Activated CD8-positive, alpha-beta T cell treated with anti-CD3 and anti-CD28 coated beads, Interleukin-2, amount 10 ng/mL, durations not matched to agents 7 days and 5 days (primary cell): ENCODE results near the gene ME1. TPM values are rescaled to one million over a fixed set of nuclear protein-coding genes. Genes with fewer than 3 reads are reported as not detected.

ENCODE experiments used
- ATAC-seq: fragments of 150-1000 bp; cut with Tn5 transposase; one replicate; pipeline ENCODE4 v1.10.0; 2021; ENCODE audit warnings: moderate library complexity
- CTCF ChIA-PET: fragments of 350-600 bp; sonication (Branson Sonifier 250); formaldehyde crosslinking; loops from one replicate; lab custom pipeline; 2021; ENCODE audit warnings: antibody characterized with exemption; lab: Charles Lee
- POLR2A ChIA-PET: fragments of 350-600 bp; sonication (Branson Sonifier 250); formaldehyde crosslinking; loops from one replicate; lab custom pipeline; 2021; ENCODE audit warnings: antibody characterized with exemption; lab: Charles Lee
- DNase-seq: peaks from one replicate; pipeline ENCODE4 v3.0.0-alpha.2; 2020
- H3K27ac Mint-ChIP-seq: one replicate; pipeline ENCODE4 v1.8.0; 2021; ENCODE audit warnings: mild to moderate bottlenecking, mixed read lengths
- H3K27me3 Mint-ChIP-seq: one replicate; pipeline ENCODE4 v1.8.0; 2021; ENCODE audit warnings: low read depth, mixed read lengths
- H3K36me3 Mint-ChIP-seq: one replicate; pipeline ENCODE4 v1.8.0; 2021; ENCODE audit warnings: low read depth, mixed read lengths
- H3K4me1 Mint-ChIP-seq: one replicate; pipeline ENCODE4 v1.8.0; 2021; ENCODE audit warnings: low read depth, mixed read lengths
- H3K4me3 Mint-ChIP-seq: one replicate; pipeline ENCODE4 v1.8.0; 2021; ENCODE audit warnings: mild to moderate bottlenecking, mixed read lengths
- H3K9me3 Mint-ChIP-seq: one replicate; pipeline ENCODE4 v1.8.0; 2022; ENCODE audit warnings: mixed read lengths; ENCODE audit not compliant: insufficient read depth
- total RNA-seq, 2 experiments: library from RNA; stranded (reverse); gene quantifications; one replicate each; pipeline ENCODE4 v1.2.3, GENCODE V29; 2021

The ME1 gene
- total RNA-seq, result under 1 TPM in 1 of 2 experiments, not detected in 1; 0.08 TPM

GRCh38 chr6:83430611-83431544 is at the start of gene ME1:
Gene ME1, minus strand, starts transcription at chr6:83431051. Its CDS starts 97 bp downstream, at chr6:83430954.
- Mint-ChIP-seq H3K4me1 (no peaks in the 10 kb centered on the region), H3K36me3 (no peaks in the 10 kb centered on the region), H3K4me3 (no peak within 1 kb of the TSS), H3K27me3 (peaks cover 13% of the 10 kb centered on the region), H3K9me3 (no peaks in the 10 kb centered on the region), H3K27ac (no peak within 1 kb of the TSS)
- CTCF ChIA-PET, result no interaction called here
- ATAC-seq (peak; percentile 69), DNase-seq (peak; percentile 21)
- POLR2A ChIA-PET, result no interaction called here

- CTCF ChIA-PET, result no interaction called here
- no peaks in the 10 kb centered on the region for H3K9me3 Mint-ChIP-seq
- no peak overlapping the region for H3K27ac Mint-ChIP-seq
- H3K4me3 Mint-ChIP-seq, result no peak overlapping the region
- no peaks in the 10 kb centered on the region for H3K36me3 Mint-ChIP-seq
- no peak for ATAC-seq
- DNase-seq, result no peak
- POLR2A ChIA-PET, result no interaction called here
- H3K27me3 Mint-ChIP-seq, result no peaks in the 10 kb centered on the region
- no peaks in the 10 kb centered on the region for H3K4me1 Mint-ChIP-seq
Observed at GRCh38 chr6:83480470-83480869, 49.6 kb upstream of the ME1 start.

GRCh38 chr6:83479389-83479788 is 48.5 kb upstream of the ME1 start:
- Mint-ChIP-seq H3K27me3 (no peaks in the 10 kb centered on the region), H3K27ac (no peak overlapping the region), H3K4me1 (no peaks in the 10 kb centered on the region), H3K9me3 (no peaks in the 10 kb centered on the region), H3K36me3 (no peaks in the 10 kb centered on the region), H3K4me3 (no peak overlapping the region)
- ChIA-PET POLR2A (no interaction called here), CTCF (no interaction called here)
- DNase-seq (no peak), ATAC-seq (no peak)

DNA sequence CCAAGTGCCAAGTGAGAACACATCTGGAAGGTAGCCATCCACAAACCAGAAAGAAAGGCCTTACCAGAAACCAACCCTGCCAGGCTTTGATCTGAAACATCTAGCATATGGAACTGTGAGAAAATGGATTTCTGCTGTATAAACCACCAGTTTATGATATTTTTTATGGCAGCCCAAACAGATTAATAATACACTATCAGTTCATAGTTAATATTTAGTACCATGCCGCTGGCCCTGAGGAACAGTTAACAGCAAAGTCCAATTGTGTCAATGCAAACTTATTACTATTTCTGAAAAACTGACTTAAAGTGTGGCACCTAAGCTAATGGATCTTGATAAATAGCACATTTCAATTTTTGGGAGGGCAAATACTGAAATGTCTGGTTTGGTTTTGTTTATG is 46.1 kb upstream of the ME1 start:
- no peak for ATAC-seq
- no peak overlapping the region for H3K4me3 Mint-ChIP-seq
- no peaks in the 10 kb centered on the region for H3K9me3 Mint-ChIP-seq
- DNase-seq, result no peak
- ChIA-PET CTCF (interaction anchor here (1.1 kb wide), 1 partner anchor 59 kb away, joined by 4 read pairs; no protein-coding TSS in a partner anchor), POLR2A (no interaction called here)
- H3K27me3 Mint-ChIP-seq, result no peaks in the 10 kb centered on the region
- no peaks in the 10 kb centered on the region for H3K4me1 Mint-ChIP-seq
- no peaks in the 10 kb centered on the region for H3K36me3 Mint-ChIP-seq
- H3K27ac Mint-ChIP-seq, result no peak overlapping the region

- no peaks in the 10 kb centered on the region for H3K9me3 Mint-ChIP-seq
- no peaks in the 10 kb centered on the region for H3K4me1 Mint-ChIP-seq
- H3K27me3 Mint-ChIP-seq, result no peaks in the 10 kb centered on the region
- DNase-seq (no peak), ATAC-seq (no peak)
- no peak overlapping the region for H3K27ac Mint-ChIP-seq
- no peak overlapping the region for H3K4me3 Mint-ChIP-seq
- ChIA-PET POLR2A (interaction anchor here (1.1 kb wide), 1 partner anchor 37 kb away, joined by 3 read pairs; no protein-coding TSS in a partner anchor), CTCF (no interaction called here)
- no peaks in the 10 kb centered on the region for H3K36me3 Mint-ChIP-seq
Observed at GRCh38 chr6:83474309-83474708, 43.5 kb upstream of the ME1 start.

GRCh38 chr6:83472767-83473166 is 41.9 kb upstream of the ME1 start:
- Mint-ChIP-seq H3K4me3 (no peak overlapping the region), H3K9me3 (no peaks in the 10 kb centered on the region), H3K27ac (no peak overlapping the region), H3K4me1 (no peaks in the 10 kb centered on the region), H3K36me3 (no peaks in the 10 kb centered on the region), H3K27me3 (no peaks in the 10 kb centered on the region)
- ChIA-PET CTCF (no interaction called here), POLR2A (no interaction called here)
- ATAC-seq (no peak), DNase-seq (no peak)

GRCh38 chr6:83470587-83470986 is 39.7 kb upstream of the ME1 start:
- no peak overlapping the region for H3K27ac Mint-ChIP-seq
- H3K9me3 Mint-ChIP-seq, result no peaks in the 10 kb centered on the region
- H3K4me1 Mint-ChIP-seq, result no peaks in the 10 kb centered on the region
- CTCF ChIA-PET, result no interaction called here
- no peaks in the 10 kb centered on the region for H3K36me3 Mint-ChIP-seq
- POLR2A ChIA-PET, result no interaction called here
- no peak for DNase-seq
- no peak overlapping the region for H3K4me3 Mint-ChIP-seq
- no peaks in the 10 kb centered on the region for H3K27me3 Mint-ChIP-seq
- no peak for ATAC-seq

- Mint-ChIP-seq H3K4me1 (no peaks in the 10 kb centered on the region), H3K4me3 (no peak overlapping the region), H3K36me3 (no peaks in the 10 kb centered on the region), H3K9me3 (no peaks in the 10 kb centered on the region), H3K27ac (no peak overlapping the region), H3K27me3 (no peaks in the 10 kb centered on the region)
- no peak for ATAC-seq
- CTCF ChIA-PET, result no interaction called here
- POLR2A ChIA-PET, result no interaction called here
- DNase-seq, result no peak
Observed at GRCh38 chr6:83470001-83470400, 39.1 kb upstream of the ME1 start.

DNA sequence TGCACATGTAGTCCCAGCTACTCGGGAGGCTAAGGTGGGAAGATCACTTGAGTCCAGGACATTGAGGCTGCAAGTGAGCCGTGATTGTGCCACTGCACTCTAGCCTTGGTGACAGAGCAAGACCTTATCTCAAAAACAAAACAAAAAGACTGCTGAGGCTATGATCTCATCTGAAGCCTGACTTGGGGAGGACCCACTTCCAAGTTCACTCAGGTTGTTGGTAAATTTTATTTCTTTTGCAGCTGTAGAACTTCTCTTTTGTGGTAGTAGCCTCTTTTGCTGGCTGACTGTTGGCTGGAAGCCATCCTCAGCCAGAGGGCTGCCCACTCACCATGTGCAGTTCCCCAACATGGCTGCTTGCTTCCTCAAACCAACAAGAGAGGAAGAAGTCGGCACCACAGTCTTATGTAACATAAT is 36.8 kb upstream of the ME1 start:
- CTCF ChIA-PET, result no interaction called here
- DNase-seq (no peak), ATAC-seq (no peak)
- H3K36me3 Mint-ChIP-seq, result no peaks in the 10 kb centered on the region
- no peaks in the 10 kb centered on the region for H3K4me1 Mint-ChIP-seq
- H3K27me3 Mint-ChIP-seq, result no peaks in the 10 kb centered on the region
- no peaks in the 10 kb centered on the region for H3K9me3 Mint-ChIP-seq
- H3K4me3 Mint-ChIP-seq, result no peak overlapping the region
- H3K27ac Mint-ChIP-seq, result no peak overlapping the region
- POLR2A ChIA-PET, result no interaction called here

DNA sequence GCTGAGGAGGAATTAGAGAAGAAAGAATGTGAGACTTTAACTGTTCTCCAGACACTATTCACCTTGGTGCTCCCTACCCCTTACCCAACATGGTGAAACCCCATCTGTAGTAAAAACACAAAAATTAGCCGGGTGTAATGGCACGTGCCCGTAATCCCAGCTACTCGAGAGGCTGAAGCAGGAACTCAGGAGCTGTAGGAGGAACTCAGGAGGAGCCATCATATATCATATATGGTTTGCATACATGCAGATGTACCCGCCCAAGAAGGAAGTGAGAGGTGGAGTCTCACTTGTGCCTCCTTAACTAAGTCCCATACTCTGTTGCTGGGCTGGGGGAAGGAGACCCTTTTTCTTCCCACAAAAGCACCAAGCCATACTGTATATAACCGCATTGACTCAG is 35.5 kb upstream of the ME1 start:
- Mint-ChIP-seq H3K27me3 (no peaks in the 10 kb centered on the region), H3K9me3 (no peaks in the 10 kb centered on the region), H3K36me3 (no peaks in the 10 kb centered on the region), H3K4me3 (no peak overlapping the region), H3K27ac (no peak overlapping the region), H3K4me1 (no peaks in the 10 kb centered on the region)
- CTCF ChIA-PET, result no interaction called here
- DNase-seq (no peak), ATAC-seq (no peak)
- POLR2A ChIA-PET, result no interaction called here

GRCh38 chr6:83464381-83465140 is 33.7 kb upstream of the ME1 start:
- no peaks in the 10 kb centered on the region for H3K36me3 Mint-ChIP-seq
- no peaks in the 10 kb centered on the region for H3K27me3 Mint-ChIP-seq
- ChIA-PET POLR2A (no interaction called here), CTCF (no interaction called here)
- no peaks in the 10 kb centered on the region for H3K4me1 Mint-ChIP-seq
- no peak for DNase-seq
- H3K27ac Mint-ChIP-seq, result no peak overlapping the region
- no peaks in the 10 kb centered on the region for H3K9me3 Mint-ChIP-seq
- ATAC-seq, result no peak
- no peak overlapping the region for H3K4me3 Mint-ChIP-seq

DNA sequence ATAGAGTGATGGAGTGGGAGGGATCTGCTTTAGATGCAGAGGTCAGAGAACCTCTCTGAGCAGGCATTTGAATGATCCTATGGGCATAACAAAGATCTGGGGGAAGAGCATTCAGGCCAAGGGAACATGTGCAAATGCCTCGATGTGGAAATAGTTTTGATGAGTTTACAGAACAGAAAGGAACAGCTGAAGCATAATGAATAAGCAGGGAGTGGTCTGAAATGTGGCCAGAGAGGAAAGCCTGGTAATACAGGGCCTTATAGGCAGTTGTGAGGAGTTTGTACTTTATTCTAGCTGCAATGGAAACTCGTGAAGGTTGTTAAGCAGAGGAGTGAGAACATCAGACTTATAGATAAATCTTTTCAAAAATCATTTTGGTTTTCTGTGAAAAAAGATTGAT is 33.0 kb upstream of the ME1 start:
- ATAC-seq (no peak), DNase-seq (no peak)
- H3K4me3 Mint-ChIP-seq, result no peak overlapping the region
- H3K9me3 Mint-ChIP-seq, result no peaks in the 10 kb centered on the region
- H3K27ac Mint-ChIP-seq, result no peak overlapping the region
- POLR2A ChIA-PET, result no interaction called here
- H3K4me1 Mint-ChIP-seq, result no peaks in the 10 kb centered on the region
- H3K36me3 Mint-ChIP-seq, result no peaks in the 10 kb centered on the region
- no peaks in the 10 kb centered on the region for H3K27me3 Mint-ChIP-seq
- CTCF ChIA-PET, result no interaction called here
